CD4-positive, alpha-beta T cell treated with Interleukin-12 subunit alpha and Interleukin-12 subunit beta, for 1 hour (primary cell): Measurements from ENCODE around the gene MOB4.

Experiments
- DNase-seq: peaks from one replicate; pipeline ENCODE4 v3.0.0-alpha.2; 2020

MOB4 gene

GRCh38 chr2:197597166-197597565 is 81.3 kb downstream of the MOB4 start:
- no peak for DNase-seq

GRCh38 chr2:197598450-197598849 is 82.6 kb downstream of the MOB4 start:
- DNase-seq, result no peak

- DNase-seq, result peak; percentile 27
Measured at GRCh38 chr2:197599285-197599965, 83.6 kb downstream of the MOB4 start.

GRCh38 chr2:197600306-197600705 is 84.4 kb downstream of the MOB4 start:
- no peak for DNase-seq

GRCh38 chr2:197601726-197602125 is 85.9 kb downstream of the MOB4 start:
- no peak for DNase-seq
